HL-60 (cell line): ENCODE results near the gene DOCK1.

ENCODE experiments used
- CTCF ChIP-seq: IDR thresholded peaks from one replicate; pipeline ENCODE4 v1.5.1; 2011; ENCODE audit warnings: low read length, control low read depth, inconsistent platforms; ENCODE audit not compliant: insufficient read depth
- GABPA ChIP-seq: IDR thresholded peaks from 2 replicates; pipeline ENCODE4 v1.6.1; 2012; ENCODE audit warnings: low read depth
- POLR2AphosphoS5 ChIP-seq: IDR thresholded peaks from 2 replicates; pipeline ENCODE4 v1.6.1; 2012; ENCODE audit warnings: low read depth
- REST ChIP-seq: IDR thresholded peaks from 2 replicates; pipeline ENCODE4 v1.6.1; 2012; ENCODE audit warnings: low read depth; ENCODE audit not compliant: insufficient replicate concordance
- SPI1 ChIP-seq: IDR thresholded peaks from 2 replicates; pipeline ENCODE4 v1.6.1; 2012; ENCODE audit warnings: low read depth, mild to moderate bottlenecking, borderline replicate concordance

GRCh38 chr10:126924915-126925300 is 19.7 kb downstream of the DOCK1 start:
- no peak for TF ChIP-seq CTCF
- no peak for TF ChIP-seq GABPA
- no peak for TF ChIP-seq REST
- TF ChIP-seq POLR2AphosphoS5, result no peak
- no peak for TF ChIP-seq SPI1
